Neural cell (in vitro differentiated cells): ENCODE data around the gene AGAP3. TPM values are rescaled to one million over a fixed set of nuclear protein-coding genes. Genes with fewer than 3 reads are reported as not detected.

Experiments
- H2AFZ ChIP-seq: fragments of 200-600, 300-800 bp; sonication (generic), shearing (Covaris generic); 2 replicates; pipeline ENCODE4 v1.6.0; 2014; ENCODE audit warnings: low read depth, mild to moderate bottlenecking, antibody characterized with exemption, low read length, moderate library complexity
- H3F3A ChIP-seq: fragments of 200-600 bp; shearing (Covaris generic); 2 replicates; pipeline ENCODE4 v1.6.1; 2016; ENCODE audit warnings: mild to moderate bottlenecking, moderate library complexity, mixed read lengths, antibody characterized with exemption, low read length; ENCODE audit not compliant: insufficient read depth, poor library complexity, severe bottlenecking
- H3K27ac ChIP-seq: fragments of 200-600, 300-800 bp; sonication (generic), shearing (Covaris generic); 2 replicates; pipeline ENCODE4 v1.5.1; 2014; ENCODE audit warnings: mild to moderate bottlenecking, low read length, moderate library complexity
- H3K27me3 ChIP-seq: fragments of 300-800, 200-600 bp; sonication (generic), shearing (Covaris generic); 2 replicates; pipeline ENCODE4 v1.6.0; 2014; ENCODE audit warnings: mild to moderate bottlenecking, low read depth, low read length, moderate library complexity; ENCODE audit not compliant: insufficient read depth
- H3K36me3 ChIP-seq: fragments of 300-800, 200-600 bp; sonication (generic), shearing (Covaris generic); 2 replicates; pipeline ENCODE4 v1.5.1; 2014; ENCODE audit warnings: mild to moderate bottlenecking, antibody characterized with exemption, low read length, moderate library complexity; ENCODE audit not compliant: insufficient read depth
- H3K4me2 ChIP-seq: fragments of 300-800, 200-600 bp; sonication (generic), shearing (Covaris generic); 2 replicates; pipeline ENCODE4 v1.6.0; 2014; ENCODE audit warnings: mild to moderate bottlenecking, low read length
- H3K4me3 ChIP-seq: fragments of 300-800, 200-600 bp; sonication (generic), shearing (Covaris generic); 2 replicates; pipeline ENCODE4 v1.5.1; 2014; ENCODE audit warnings: mild to moderate bottlenecking, low read length, moderate library complexity
- H3K79me2 ChIP-seq: fragments of 200-600 bp; shearing (Covaris generic); replicated peaks from 2 replicates; pipeline ENCODE4 v1.6.0; 2014; ENCODE audit warnings: mild to moderate bottlenecking, low read length, moderate library complexity; ENCODE audit not compliant: insufficient read depth
- H3K9ac ChIP-seq: fragments of 300-800, 200-600 bp; sonication (generic), shearing (Covaris generic); 2 replicates; pipeline ENCODE4 v1.6.1; 2016; ENCODE audit warnings: mild to moderate bottlenecking, low read length, mixed read lengths
- H3K9me2 ChIP-seq: fragments of 200-600 bp; shearing (Covaris generic); 2 replicates; pipeline ENCODE4 v1.6.1; 2016; ENCODE audit warnings: mild to moderate bottlenecking, low read length, mixed read lengths; ENCODE audit not compliant: insufficient read depth
- H3K9me3 ChIP-seq: fragments of 200-600, 300-800 bp; sonication (generic), shearing (Covaris generic); 2 replicates; pipeline ENCODE4 v1.6.1; 2016; ENCODE audit warnings: mild to moderate bottlenecking, mixed run types, low read length, moderate library complexity, mixed read lengths
- H4K20me1 ChIP-seq: fragments of 200-600 bp; shearing (Covaris generic); 2 replicates; pipeline ENCODE4 v1.6.1; 2016; ENCODE audit warnings: mild to moderate bottlenecking, mixed run types; ENCODE audit not compliant: insufficient read depth
- EP300 ChIP-seq: fragments of 450-650 bp; conservative IDR thresholded peaks from 2 replicates; pipeline ENCODE4 v1.6.1; 2014; ENCODE audit warnings: antibody characterized with exemption, mild to moderate bottlenecking, moderate library complexity; ENCODE audit not compliant: poor library complexity, severe bottlenecking
- EZH2 ChIP-seq: fragments of 200-600, 300-800 bp; shearing (Covaris generic), sonication (generic); IDR thresholded peaks from 2 replicates; pipeline ENCODE4 v1.6.1; 2014; ENCODE audit warnings: antibody characterized with exemption, low read length, borderline replicate concordance, mild to moderate bottlenecking; ENCODE audit not compliant: insufficient read depth, poor library complexity, severe bottlenecking
- MXI1 ChIP-seq: fragments of 450-650 bp; conservative IDR thresholded peaks from 2 replicates; pipeline ENCODE4 v1.6.1; 2014; ENCODE audit warnings: antibody characterized with exemption, mild to moderate bottlenecking; ENCODE audit not compliant: poor library complexity, severe bottlenecking
- POLR2AphosphoS5 ChIP-seq: IDR thresholded peaks from 2 replicates; pipeline ENCODE4 v1.6.1; 2012
- RAD21 ChIP-seq: fragments of 450-650 bp; conservative IDR thresholded peaks from 2 replicates; pipeline ENCODE4 v1.6.1; 2014; ENCODE audit warnings: antibody characterized with exemption, mild to moderate bottlenecking, moderate library complexity
- SMC3 ChIP-seq: fragments of 450-650 bp; conservative IDR thresholded peaks from 2 replicates; pipeline ENCODE4 v1.6.1; 2014; ENCODE audit warnings: antibody characterized with exemption, mild to moderate bottlenecking, moderate library complexity; ENCODE audit not compliant: poor library complexity
- TAF1 ChIP-seq: IDR thresholded peaks from 2 replicates; pipeline ENCODE4 v1.6.1; 2012; ENCODE audit warnings: low read depth
- polyA plus RNA-seq: library from polyadenylated mRNA; depleted of rRNA; stranded (reverse); fragments of >200 nt; gene quantifications from 2 replicates; pipeline ENCODE4 v1.2.3, GENCODE V29; 2014
- TF ChIP-seq, protein P1 (sequence below): fragments of 450-650 bp; IDR thresholded peaks from 2 replicates; pipeline ENCODE4 v1.5.1; 2014; ENCODE audit warnings: antibody characterized with exemption, mild to moderate bottlenecking, moderate library complexity; ENCODE audit not compliant: poor library complexity, severe bottlenecking
- TF ChIP-seq, protein P2 (sequence below): IDR thresholded peaks from 2 replicates; pipeline ENCODE4 v1.6.1; 2012; ENCODE audit warnings: borderline replicate concordance

The AGAP3 gene
- polyA plus RNA-seq, 1 donor from 2014 or later, result 117 TPM

DNA sequence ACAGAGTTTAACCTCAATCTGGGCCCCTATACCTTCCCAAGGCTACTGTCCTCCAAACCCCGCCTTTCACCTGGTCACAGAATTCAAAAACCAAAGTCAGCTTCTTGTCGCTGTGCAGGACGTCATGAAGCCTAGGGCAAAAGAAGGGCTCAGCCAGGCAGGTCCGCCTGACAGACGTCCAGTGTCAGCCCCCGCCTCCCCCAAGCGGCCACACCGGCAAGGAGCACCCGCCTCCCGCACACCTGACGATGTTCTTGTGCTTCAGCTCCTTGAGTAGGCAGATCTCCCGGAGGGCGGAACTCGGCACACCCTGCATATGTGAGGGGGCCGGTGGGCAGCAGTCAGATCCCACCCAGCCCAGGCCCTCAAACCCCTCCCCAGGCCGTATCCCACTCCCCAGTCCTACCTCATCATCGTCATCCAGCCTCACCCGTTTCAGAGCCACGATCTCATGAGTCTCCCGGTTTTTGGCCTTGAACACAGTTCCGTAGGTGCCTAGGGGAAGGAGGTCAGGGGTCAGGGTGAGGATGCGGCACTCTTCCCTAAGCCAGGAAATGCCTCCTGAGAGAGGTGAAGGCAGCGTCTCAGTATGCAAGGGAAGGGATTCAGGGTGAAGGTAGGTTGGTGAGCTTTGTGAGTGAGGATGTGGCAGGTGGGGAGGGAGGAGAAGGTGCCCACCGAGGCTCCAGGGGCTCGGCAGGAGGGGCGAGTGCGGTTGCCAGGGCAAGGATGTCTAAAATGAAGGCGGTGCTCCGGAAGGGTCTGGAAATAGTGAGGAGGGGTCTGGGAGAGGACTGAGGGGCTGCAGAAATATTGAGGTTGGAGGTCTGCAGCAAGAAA is 29.4 kb upstream of the AGAP3 start:
- H3K36me3 ChIP-seq, result no peaks in the 10 kb centered on the region

DNA sequence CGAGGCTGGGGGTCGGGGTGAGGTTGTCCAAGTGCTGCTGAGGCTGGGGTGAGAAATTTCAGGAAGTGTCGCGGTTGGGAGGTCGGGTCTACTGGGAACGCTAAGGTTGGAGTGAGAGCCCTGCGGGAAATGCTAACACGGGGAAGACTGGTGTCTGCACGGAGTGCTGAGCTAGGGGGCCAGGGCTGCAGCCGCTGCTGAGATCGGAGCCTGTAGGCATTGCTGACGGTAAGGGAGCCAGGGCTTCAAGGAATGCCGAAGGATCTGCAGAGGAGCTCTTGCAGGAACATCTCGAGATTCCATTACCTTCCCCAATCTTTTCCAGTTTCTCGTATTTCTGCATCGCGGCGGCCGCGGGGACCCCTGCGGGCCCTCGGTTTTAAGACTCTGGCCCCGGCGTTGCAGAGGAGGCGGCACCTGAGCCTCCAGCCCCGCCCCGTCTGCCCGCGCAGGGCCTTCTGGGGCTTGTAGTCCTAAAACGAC is 28.7 kb upstream of the AGAP3 start, which contains the start of gene CDK5:
Gene CDK5, minus strand, starts transcription at position 392 of the 483 bp plus-strand sequence. Its CDS starts 49 bp downstream, at position 343.
- peak within 1 kb of the TSS; percentile 94 for H3K4me2 ChIP-seq
- H3K4me3 ChIP-seq, result peak within 1 kb of the TSS; percentile 92
- no peaks in the 10 kb centered on the region for H3K9me2 ChIP-seq
- H3K27ac ChIP-seq, result peak within 1 kb of the TSS; percentile 95
- TF ChIP-seq EZH2, result no peak
- no peak for TF ChIP-seq EP300
- peak; percentile 28 for TF ChIP-seq RAD21
- TF ChIP-seq TAF1, result peak; percentile 28
- TF ChIP-seq, protein P1, sequence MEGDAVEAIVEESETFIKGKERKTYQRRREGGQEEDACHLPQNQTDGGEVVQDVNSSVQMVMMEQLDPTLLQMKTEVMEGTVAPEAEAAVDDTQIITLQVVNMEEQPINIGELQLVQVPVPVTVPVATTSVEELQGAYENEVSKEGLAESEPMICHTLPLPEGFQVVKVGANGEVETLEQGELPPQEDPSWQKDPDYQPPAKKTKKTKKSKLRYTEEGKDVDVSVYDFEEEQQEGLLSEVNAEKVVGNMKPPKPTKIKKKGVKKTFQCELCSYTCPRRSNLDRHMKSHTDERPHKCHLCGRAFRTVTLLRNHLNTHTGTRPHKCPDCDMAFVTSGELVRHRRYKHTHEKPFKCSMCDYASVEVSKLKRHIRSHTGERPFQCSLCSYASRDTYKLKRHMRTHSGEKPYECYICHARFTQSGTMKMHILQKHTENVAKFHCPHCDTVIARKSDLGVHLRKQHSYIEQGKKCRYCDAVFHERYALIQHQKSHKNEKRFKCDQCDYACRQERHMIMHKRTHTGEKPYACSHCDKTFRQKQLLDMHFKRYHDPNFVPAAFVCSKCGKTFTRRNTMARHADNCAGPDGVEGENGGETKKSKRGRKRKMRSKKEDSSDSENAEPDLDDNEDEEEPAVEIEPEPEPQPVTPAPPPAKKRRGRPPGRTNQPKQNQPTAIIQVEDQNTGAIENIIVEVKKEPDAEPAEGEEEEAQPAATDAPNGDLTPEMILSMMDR, result no peak
- peaks cover 6% of the 10 kb centered on the region for H3F3A ChIP-seq
- H3K9ac ChIP-seq, result peak within 1 kb of the TSS; percentile 88
- H3K27me3 ChIP-seq, result peaks cover 7% of the 10 kb centered on the region
- H2AFZ ChIP-seq, result peak within 1 kb of the TSS; percentile 84
- no peaks in the 10 kb centered on the region for H3K9me3 ChIP-seq
- H4K20me1 ChIP-seq, result no peaks in the 10 kb centered on the region
- H3K79me2 ChIP-seq, result no peaks in the 10 kb centered on the region
- H3K36me3 ChIP-seq, result no peaks in the 10 kb centered on the region

More for the DNA sequence above, 29.4 kb upstream of the AGAP3 start:
- peaks cover 6% of the 10 kb centered on the region for H3F3A ChIP-seq
- H3K9ac ChIP-seq, result peak overlapping the region; percentile 78
- H3K27me3 ChIP-seq, result peaks cover 11% of the 10 kb centered on the region
- peak overlapping the region; percentile 92 for H3K4me3 ChIP-seq
- no peaks in the 10 kb centered on the region for H3K9me2 ChIP-seq
- no peaks in the 10 kb centered on the region for H4K20me1 ChIP-seq
- H2AFZ ChIP-seq, result peak overlapping the region; percentile 52
- TF ChIP-seq EP300 (no peak), MXI1 (no peak), POLR2AphosphoS5 (no peak), RAD21 (no peak), TAF1 (no peak), SMC3 (no peak), EZH2 (no peak)
- TF ChIP-seq, protein P1, result no peak
- TF ChIP-seq, protein P2, sequence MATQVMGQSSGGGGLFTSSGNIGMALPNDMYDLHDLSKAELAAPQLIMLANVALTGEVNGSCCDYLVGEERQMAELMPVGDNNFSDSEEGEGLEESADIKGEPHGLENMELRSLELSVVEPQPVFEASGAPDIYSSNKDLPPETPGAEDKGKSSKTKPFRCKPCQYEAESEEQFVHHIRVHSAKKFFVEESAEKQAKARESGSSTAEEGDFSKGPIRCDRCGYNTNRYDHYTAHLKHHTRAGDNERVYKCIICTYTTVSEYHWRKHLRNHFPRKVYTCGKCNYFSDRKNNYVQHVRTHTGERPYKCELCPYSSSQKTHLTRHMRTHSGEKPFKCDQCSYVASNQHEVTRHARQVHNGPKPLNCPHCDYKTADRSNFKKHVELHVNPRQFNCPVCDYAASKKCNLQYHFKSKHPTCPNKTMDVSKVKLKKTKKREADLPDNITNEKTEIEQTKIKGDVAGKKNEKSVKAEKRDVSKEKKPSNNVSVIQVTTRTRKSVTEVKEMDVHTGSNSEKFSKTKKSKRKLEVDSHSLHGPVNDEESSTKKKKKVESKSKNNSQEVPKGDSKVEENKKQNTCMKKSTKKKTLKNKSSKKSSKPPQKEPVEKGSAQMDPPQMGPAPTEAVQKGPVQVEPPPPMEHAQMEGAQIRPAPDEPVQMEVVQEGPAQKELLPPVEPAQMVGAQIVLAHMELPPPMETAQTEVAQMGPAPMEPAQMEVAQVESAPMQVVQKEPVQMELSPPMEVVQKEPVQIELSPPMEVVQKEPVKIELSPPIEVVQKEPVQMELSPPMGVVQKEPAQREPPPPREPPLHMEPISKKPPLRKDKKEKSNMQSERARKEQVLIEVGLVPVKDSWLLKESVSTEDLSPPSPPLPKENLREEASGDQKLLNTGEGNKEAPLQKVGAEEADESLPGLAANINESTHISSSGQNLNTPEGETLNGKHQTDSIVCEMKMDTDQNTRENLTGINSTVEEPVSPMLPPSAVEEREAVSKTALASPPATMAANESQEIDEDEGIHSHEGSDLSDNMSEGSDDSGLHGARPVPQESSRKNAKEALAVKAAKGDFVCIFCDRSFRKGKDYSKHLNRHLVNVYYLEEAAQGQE, result no peak
- no peaks in the 10 kb centered on the region for H3K79me2 ChIP-seq
- H3K4me2 ChIP-seq, result peak overlapping the region; percentile 94
- no peaks in the 10 kb centered on the region for H3K9me3 ChIP-seq
- peak overlapping the region; percentile 61 for H3K27ac ChIP-seq
